ENCODE measurements around the gene ADGRL2.

Gene ADGRL2

DNA sequence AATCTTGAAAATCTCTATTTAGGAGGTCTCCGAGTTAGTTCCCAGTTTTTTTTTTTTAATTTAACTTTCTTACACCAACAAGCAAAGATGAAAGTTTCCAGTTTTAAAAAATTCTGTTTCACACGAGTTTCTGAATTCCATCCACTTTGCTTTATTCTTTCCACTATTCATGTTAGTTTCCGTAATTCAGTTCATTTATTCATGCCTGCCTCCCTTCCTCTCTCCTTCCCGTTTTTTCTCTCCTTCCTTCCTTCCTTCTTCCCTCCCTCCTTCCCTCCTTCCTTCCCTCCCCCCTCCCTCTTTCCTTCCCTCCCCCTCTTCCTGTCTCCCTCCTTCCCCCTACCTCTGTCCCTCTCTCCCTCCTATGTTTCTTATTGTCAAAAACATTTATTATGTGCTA, 22.3 kb downstream of the ADGRL2 start:
- no peak overlapping the region for H3K27ac ChIP-seq
- TF ChIP-seq ZFX (IDR thresholded peaks at IDR 0.05), result no peak
- TF ChIP-seq, protein P1, sequence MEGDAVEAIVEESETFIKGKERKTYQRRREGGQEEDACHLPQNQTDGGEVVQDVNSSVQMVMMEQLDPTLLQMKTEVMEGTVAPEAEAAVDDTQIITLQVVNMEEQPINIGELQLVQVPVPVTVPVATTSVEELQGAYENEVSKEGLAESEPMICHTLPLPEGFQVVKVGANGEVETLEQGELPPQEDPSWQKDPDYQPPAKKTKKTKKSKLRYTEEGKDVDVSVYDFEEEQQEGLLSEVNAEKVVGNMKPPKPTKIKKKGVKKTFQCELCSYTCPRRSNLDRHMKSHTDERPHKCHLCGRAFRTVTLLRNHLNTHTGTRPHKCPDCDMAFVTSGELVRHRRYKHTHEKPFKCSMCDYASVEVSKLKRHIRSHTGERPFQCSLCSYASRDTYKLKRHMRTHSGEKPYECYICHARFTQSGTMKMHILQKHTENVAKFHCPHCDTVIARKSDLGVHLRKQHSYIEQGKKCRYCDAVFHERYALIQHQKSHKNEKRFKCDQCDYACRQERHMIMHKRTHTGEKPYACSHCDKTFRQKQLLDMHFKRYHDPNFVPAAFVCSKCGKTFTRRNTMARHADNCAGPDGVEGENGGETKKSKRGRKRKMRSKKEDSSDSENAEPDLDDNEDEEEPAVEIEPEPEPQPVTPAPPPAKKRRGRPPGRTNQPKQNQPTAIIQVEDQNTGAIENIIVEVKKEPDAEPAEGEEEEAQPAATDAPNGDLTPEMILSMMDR (conservative IDR thresholded peaks at IDR 0.05), result no peak

DNA sequence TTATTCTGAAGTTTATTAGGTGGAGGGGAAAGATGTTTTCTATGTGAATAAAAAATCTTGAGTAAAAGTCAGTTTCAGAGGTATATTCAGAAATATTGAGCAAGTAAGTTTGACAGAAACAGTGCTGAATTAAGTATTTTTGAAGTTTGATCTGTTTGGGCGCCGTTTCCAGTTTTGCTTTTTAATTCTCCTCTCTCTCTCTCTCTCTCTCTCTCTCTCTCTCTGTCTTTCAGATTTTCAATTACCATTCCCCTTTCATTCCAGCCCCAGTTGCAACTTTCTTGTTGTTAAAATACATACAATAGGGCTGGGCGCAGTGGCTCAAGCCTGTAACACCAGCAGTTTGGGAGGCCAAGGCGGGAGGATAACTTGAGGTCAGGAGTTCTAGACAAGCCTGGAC, 24.0 kb downstream of the ADGRL2 start:
- H3K27ac ChIP-seq, result no peak overlapping the region
- TF ChIP-seq ZFX (IDR thresholded peaks at IDR 0.05), result no peak
- TF ChIP-seq, protein P1 (conservative IDR thresholded peaks at IDR 0.05), result no peak

DNA sequence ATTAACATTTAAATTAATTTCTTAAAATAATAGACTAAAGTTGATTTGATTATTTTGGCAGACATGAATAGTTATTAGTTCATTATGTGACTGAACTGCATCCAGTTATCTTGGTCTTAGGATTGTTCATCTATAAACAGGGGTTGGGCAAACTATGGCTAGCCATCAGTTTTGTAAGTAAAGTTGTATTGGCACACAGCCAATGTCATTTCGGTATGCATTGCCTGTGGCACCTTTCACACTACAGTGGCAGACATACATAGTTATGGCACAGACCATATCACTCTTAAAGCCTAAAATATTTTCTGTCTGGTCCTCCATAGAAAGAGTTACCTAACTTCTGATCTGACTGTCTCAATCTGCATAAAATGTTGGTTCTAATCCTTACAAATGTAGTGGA, 27.2 kb downstream of the ADGRL2 start:
- TF ChIP-seq, protein P1 (conservative IDR thresholded peaks at IDR 0.05), result no peak
- no peak for TF ChIP-seq ZFX (IDR thresholded peaks at IDR 0.05)
- H3K27ac ChIP-seq, result no peak overlapping the region

DNA sequence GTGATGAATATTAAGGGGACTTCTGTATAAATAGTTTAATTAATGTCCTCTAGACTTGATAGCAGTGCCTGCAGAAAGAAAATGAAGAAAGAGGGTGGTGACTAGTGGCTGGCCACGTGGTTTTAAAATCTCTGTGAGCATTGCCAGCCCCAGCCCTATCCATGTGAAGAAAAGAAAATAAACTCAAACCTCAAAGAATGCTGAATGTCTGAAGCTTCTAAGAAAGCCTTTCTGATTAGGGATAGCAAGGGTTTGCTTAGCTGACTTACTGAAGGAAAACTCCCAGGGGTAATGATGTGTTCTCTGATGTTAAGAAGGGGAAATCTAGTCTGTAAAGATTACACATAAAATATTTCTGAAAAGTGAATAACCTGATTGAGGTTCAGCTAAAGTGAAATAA, 31.8 kb downstream of the ADGRL2 start:
- no peak for TF ChIP-seq ZFX (IDR thresholded peaks at IDR 0.05)
- TF ChIP-seq, protein P1 (conservative IDR thresholded peaks at IDR 0.05), result no peak
- H3K27ac ChIP-seq, result no peak overlapping the region

DNA sequence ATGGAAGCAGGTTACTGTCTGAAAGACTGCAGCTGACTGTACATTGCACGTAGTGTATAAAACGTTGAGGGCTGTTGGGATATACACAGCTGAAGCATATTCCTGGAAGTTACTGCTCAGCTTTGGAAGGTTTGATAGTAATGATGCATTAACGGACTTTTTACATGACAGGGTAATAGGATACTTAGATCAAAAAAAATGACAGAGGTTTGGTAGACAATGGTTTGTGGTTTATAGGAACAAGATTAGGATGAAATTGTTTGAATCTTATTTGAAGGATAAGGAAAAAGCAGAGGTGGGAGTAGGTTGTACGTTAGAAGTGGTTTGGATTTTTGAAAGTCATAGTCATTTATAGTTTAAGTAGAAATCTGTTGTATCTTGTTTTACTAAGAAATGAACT, 33.0 kb downstream of the ADGRL2 start:
- TF ChIP-seq ZFX (IDR thresholded peaks at IDR 0.05), result no peak
- TF ChIP-seq, protein P1 (conservative IDR thresholded peaks at IDR 0.05), result no peak

DNA sequence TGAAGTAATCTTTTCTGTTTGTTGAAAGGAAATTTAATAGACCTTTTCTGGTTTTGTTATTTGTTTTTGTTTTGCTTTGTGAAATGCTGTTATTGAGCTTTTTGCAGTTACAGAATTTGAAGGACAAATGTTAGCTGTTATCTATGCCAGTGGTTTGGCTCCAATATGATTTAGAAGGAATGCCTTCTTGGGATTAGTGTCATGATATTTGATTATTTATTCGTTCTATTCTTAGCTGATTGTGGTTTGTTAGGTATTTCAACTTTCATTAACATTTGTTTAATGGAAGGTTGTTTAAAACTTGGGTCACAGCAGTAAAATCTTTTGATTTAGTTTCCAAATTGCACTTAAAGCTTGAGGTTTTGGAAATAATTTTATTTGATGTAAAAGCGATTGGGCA, 33.5 kb downstream of the ADGRL2 start:
- TF ChIP-seq, protein P1 (conservative IDR thresholded peaks at IDR 0.05), result no peak
- TF ChIP-seq ZFX (IDR thresholded peaks at IDR 0.05), result no peak

More for the DNA sequence above, 33.0 kb downstream of the ADGRL2 start:
- H3K27ac ChIP-seq, result no peak overlapping the region

DNA sequence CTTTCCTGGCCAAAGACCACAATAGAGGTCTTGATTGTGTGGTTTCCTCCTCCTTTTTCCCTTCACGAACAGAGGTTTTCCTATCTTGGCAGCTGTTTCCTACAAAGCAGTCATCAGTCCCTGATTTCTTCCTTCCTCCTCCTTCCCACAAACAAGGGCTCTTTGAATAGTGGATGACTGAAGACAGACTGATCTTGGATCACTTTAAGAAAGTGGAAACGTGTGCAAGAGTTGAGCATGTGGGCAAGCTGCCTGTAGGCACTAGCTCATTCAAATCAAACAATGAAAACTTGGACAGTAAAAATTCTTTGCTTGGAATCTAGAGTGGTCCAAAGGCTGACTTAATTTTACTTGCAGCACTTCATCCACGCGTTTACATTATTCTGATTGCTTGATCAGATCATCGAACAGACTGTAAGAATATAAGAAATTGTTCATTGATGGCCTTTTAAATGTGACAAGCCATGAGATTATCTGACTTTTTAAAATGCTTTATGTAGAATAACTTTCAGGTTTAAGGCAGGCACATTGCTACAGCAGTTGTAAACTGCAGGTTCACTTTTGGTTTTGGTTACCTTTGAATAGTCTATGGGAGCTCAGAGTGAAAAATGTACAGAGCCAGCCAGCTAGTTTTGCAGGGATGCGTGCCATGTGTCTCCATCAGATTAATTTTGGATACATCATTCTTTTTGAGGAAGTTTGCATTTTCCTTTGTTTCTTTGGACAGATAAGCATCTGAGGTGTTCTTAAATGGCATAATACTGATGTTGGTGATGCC, 34.4 kb downstream of the ADGRL2 start:
- no peak for TF ChIP-seq ZFX (IDR thresholded peaks at IDR 0.05)
- TF ChIP-seq, protein P1 (conservative IDR thresholded peaks at IDR 0.05), result no peak
- no peak overlapping the region for H3K27ac ChIP-seq

More for the DNA sequence above, 33.5 kb downstream of the ADGRL2 start:
- H3K27ac ChIP-seq, result no peak overlapping the region

Measured in C4-2B (cell line).